Coronary artery (tissue), 2 donors: ENCODE measurements around the gene CATSPERZ.

Experiments
- DNase-seq: peaks from one replicate; pipeline ENCODE4 v3.0.0-alpha.2; 2017; ENCODE audit warnings: low spot score
- H3K27ac ChIP-seq, 2 donors: fragments of 200-600 bp; sonication (generic); one replicate each; pipeline ENCODE4 v1.5.1; 2016 to 2019
- H3K4me3 ChIP-seq: fragments of 200-600 bp; sonication (generic); 2 replicates; pipeline ENCODE4 v1.5.1; 2016; ENCODE audit warnings: mild to moderate bottlenecking, moderate library complexity
- TF ChIP-seq, protein P1 (sequence below): fragments of 200-600 bp; sonication (generic); IDR thresholded peaks from one replicate; pipeline ENCODE4 v1.5.1; 2019; ENCODE audit warnings: antibody characterized with exemption

CATSPERZ gene

DNA sequence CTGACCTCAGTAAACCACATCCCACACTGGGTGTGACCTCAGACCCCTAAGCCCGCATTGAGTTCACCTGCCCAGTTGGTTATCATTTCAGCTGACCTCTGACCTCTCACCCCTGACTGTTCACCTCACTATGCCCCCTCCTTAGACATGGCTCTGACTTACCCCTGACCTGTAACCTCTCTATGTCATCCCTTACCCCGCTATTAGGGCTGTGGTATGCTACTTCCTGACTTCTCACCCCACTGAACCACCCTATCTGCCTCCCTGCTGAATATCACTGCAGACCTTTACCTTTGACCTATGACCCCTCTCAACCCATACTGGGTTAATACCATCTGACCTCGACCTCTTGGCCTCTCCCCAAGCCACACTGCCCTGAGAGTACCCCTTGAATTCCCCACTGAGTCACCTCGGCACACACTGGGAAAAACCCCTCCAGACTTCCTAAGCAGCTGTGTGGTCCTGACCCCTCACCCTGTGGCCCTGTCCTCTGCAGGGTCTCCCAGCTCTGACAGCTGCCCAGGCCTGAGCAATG, 40.6 kb upstream of the CATSPERZ start:
- no peak for DNase-seq
- Histone ChIP-seq H3K27ac (no peak overlapping the region), H3K4me3 (no peak overlapping the region)
- TF ChIP-seq, protein P1, sequence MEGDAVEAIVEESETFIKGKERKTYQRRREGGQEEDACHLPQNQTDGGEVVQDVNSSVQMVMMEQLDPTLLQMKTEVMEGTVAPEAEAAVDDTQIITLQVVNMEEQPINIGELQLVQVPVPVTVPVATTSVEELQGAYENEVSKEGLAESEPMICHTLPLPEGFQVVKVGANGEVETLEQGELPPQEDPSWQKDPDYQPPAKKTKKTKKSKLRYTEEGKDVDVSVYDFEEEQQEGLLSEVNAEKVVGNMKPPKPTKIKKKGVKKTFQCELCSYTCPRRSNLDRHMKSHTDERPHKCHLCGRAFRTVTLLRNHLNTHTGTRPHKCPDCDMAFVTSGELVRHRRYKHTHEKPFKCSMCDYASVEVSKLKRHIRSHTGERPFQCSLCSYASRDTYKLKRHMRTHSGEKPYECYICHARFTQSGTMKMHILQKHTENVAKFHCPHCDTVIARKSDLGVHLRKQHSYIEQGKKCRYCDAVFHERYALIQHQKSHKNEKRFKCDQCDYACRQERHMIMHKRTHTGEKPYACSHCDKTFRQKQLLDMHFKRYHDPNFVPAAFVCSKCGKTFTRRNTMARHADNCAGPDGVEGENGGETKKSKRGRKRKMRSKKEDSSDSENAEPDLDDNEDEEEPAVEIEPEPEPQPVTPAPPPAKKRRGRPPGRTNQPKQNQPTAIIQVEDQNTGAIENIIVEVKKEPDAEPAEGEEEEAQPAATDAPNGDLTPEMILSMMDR, result no peak

DNA sequence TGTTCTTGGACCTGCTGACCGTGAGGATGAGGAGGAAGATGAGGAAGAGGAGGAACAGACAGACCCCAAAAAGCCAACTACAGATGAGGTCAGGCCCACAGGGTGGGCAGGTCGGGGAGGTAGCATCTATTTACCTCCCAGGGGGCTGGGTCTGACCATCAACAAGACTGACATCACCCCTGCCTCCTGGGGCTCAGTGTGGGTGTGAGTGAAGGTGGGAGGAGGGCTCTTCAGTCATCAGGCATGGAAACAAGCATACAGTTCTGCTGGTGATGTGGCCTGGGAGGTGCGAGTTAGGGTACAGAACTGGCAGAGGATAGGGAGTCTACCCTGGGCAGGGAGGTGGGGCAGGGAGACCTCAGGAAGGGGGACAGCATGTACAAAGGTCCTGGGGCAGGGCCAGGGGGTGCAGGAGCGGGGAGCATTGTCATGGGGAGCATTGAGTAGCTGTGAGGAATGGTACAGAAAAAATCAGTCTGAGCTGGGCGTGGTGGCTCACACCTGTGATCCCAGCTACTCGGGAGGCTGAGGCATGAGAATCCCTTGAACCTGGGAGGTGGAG, 39.9 kb upstream of the CATSPERZ start:
- DNase-seq, result no peak
- H3K27ac ChIP-seq, result no peak overlapping the region
- TF ChIP-seq, protein P1, result no peak
- no peak overlapping the region for H3K4me3 ChIP-seq

GRCh38 chr11:64261556-64262080, 38.5 kb upstream of the CATSPERZ start:
- TF ChIP-seq, protein P1, result no peak
- Histone ChIP-seq H3K27ac (no peak overlapping the region), H3K4me3 (no peak overlapping the region)
- DNase-seq, result no peak

DNA sequence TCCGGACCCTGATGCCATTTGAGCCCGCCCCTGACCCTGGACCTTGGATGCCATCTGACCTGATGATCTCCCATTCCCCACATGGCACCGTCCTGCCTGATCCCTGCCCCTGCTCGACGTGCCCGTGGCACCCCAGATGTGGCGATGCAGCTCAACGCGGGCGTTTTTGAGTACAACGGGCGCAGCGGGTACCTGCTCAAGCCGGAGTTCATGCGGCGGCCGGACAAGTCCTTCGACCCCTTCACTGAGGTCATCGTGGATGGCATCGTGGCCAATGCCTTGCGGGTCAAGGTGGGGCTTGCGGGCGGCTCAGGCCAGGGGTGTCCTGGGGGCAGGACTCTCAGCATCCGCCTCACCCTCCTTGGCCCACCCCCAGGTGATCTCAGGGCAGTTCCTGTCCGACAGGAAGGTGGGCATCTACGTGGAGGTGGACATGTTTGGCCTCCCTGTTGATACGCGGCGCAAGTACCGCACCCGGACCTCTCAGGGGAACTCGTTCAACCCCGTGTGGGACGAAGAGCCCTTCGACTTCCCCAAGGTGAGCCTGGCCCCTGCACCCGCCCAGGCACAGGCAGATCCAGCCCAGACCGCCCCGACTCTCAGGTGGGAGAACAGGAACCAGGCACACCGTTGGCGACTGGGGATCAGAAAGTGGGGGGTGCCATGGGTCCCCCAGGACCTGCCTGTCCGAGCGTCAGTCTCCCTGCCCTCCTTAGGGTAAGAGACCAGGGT, 37.7 kb upstream of the CATSPERZ start:
- no peak overlapping the region for H3K4me3 ChIP-seq
- TF ChIP-seq, protein P1, result no peak
- no peak overlapping the region for H3K27ac ChIP-seq
- DNase-seq, result no peak

DNA sequence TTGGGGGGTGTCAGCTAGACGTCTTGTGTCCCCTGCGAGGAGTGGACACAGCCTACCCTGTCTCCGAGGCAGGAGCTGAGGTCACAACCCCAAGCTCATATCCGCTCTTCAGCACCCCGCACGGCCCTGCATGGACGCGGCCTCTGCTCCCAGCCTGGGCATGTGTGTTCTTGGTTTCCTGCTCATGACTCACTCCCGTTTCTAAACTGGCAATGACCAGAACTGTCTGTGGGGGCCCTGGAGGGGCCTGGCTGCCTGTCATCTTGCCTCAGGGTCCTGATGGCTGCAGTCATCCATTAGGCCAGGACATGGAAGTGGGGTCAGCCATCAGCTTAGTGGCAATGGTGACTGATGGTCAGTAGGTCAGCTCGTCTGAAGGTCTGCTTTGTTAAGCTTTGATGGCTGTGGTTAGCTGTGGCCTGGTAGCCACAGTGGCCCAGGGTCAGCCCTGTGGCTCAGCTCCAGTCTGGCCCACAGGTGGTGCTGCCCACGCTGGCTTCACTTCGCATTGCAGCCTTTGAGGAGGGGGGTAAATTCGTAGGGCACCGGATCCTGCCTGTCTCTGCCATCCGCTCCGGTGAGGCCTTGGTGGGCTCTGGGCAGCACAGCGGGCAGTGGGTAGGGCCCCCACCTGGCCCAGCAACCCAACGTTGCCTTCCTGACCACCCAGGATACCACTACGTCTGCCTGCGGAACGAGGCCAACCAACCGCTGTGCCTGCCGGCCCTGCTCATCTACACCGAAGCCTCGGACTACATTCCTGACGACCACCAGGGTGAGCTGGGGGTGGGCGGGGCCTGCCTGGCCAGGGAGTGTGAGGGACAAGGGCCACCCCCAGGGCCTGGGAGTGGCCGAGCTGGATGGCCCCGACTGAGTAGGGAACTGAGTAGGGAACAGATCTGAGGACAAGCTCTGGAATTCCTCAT, 36.9 kb upstream of the CATSPERZ start:
- TF ChIP-seq, protein P1, result no peak

GRCh38 chr11:64263947-64264317, 36.2 kb upstream of the CATSPERZ start:
- Histone ChIP-seq H3K4me3 (no peak overlapping the region), H3K27ac (no peak overlapping the region)
- TF ChIP-seq, protein P1, result no peak
- DNase-seq, result no peak

More for the DNA sequence above, 36.9 kb upstream of the CATSPERZ start:
- DNase-seq, result no peak
- Histone ChIP-seq H3K27ac (no peak overlapping the region), H3K4me3 (no peak overlapping the region)
